A549 (cell line): ENCODE measurements around the gene BICRAL. TPM values are rescaled to one million over a fixed set of nuclear protein-coding genes. Genes with fewer than 3 reads are reported as not detected.

Experiments used
- ATAC-seq, 2 experiments: fragments of 200-7000 bp in 1 of 2; fragments of >200 bp in 1 of 2; cut with Nextera tagmentation in 1 of 2; cut with Tn5 transposase in 1 of 2; 3 replicates each; pipeline versions ENCODE4 v1.8.0 to v1.9.1; 2018 to 2020; ENCODE audit warnings: mild to moderate bottlenecking in 1 of 2, moderate library complexity in 1 of 2
- CTCF ChIA-PET: fragments of 300-600 bp; sonication (Branson Sonifier 250); formaldehyde crosslinking; extraction: SDS; loops from one replicate; lab custom pipeline; 2021; ENCODE audit warnings: antibody characterized with exemption, inconsistent platforms; lab: Yijun Ruan, JAX
- POLR2A ChIA-PET: fragments of 350-600 bp; formaldehyde crosslinking; extraction: SDS; loops from one replicate; lab custom pipeline; 2021; ENCODE audit warnings: antibody characterized with exemption, inconsistent platforms; lab: Yijun Ruan, JAX
- DNase-seq, 2 experiments: peaks; one replicate each; pipeline versions ENCODE4 v3.0.0 to v3.0.0-alpha.2; 2011 to 2016; ENCODE audit warnings: low read depth in 1 of 2, low spot score in 1 of 2
- FAIRE-seq: peaks from 2 replicates; lab custom pipeline; 2011; peaks lifted over from hg19 to GRCh38; lab: Jason Lieb, UNC
- H3K27ac ChIP-seq, 2 experiments: fragments of >200 bp; sonication (Bioruptor Twin); formaldehyde crosslinking; 3 replicates each; pipeline ENCODE4 v1.5.1; 2016 to 2017
- H3K4me1 ChIP-seq: fragments of >200 bp; sonication (Bioruptor Twin); formaldehyde crosslinking; 3 replicates; pipeline ENCODE4 v1.6.1; 2016
- H3K4me2 ChIP-seq: fragments of >200 bp; sonication (Bioruptor Twin); formaldehyde crosslinking; 3 replicates; pipeline ENCODE4 v1.6.1; 2016
- H3K4me3 ChIP-seq: fragments of >200 bp; sonication (Bioruptor Twin); formaldehyde crosslinking; 3 replicates; pipeline ENCODE4 v1.5.1; 2016
- H3K9me3 ChIP-seq: fragments of >200 bp; sonication (Bioruptor Twin); formaldehyde crosslinking; 3 replicates; pipeline ENCODE4 v1.6.1; 2016
- BHLHE40 ChIP-seq: IDR thresholded peaks from 2 replicates; pipeline ENCODE4 v1.6.1; 2012; ENCODE audit warnings: low read depth, low read length, inconsistent platforms
- CHD2 ChIP-seq: fragments of 150-350 bp; IDR thresholded peaks from 2 replicates; pipeline ENCODE4 v1.6.1; 2014; ENCODE audit warnings: low read length; ENCODE audit not compliant: partially characterized antibody
- E2F6 ChIP-seq: IDR thresholded peaks from 2 replicates; pipeline ENCODE4 v1.6.1; 2012; ENCODE audit warnings: low read depth, borderline replicate concordance
- EHF ChIP-seq: fragments of 250-450 bp; sonication (Bioruptor Pico); IDR thresholded peaks from 2 replicates; pipeline ENCODE4 v1.5.0; 2020; ENCODE audit warnings: mild to moderate bottlenecking
- EP300 ChIP-seq, 2 experiments: fragments of >200 bp; sonication (Bioruptor Twin); formaldehyde crosslinking; IDR thresholded peaks; 2 replicates in 1 of 2; 3 replicates in 1 of 2; pipeline ENCODE4 v1.6.1; 2016 to 2017
- FOSB ChIP-seq: fragments of 250-450 bp; sonication (Bioruptor Pico); IDR thresholded peaks from 2 replicates; pipeline ENCODE4 v1.5.0; 2020; ENCODE audit warnings: mild to moderate bottlenecking, moderate library complexity
- FOSL2 ChIP-seq, 2 experiments: fragments of 450-650 bp in 1 of 2; fragments of >200 bp in 1 of 2; sonication (Bioruptor Twin) in 1 of 2; formaldehyde crosslinking; IDR thresholded peaks; 2 replicates each; pipeline versions ENCODE4 v1.5.0 to v1.6.1; 2016 to 2020; ENCODE audit warnings: mild to moderate bottlenecking in 1 of 2, moderate library complexity in 1 of 2
- HEYL ChIP-seq: fragments of 250-450 bp; sonication (Bioruptor Pico); IDR thresholded peaks from 2 replicates; pipeline ENCODE4 v1.8.0; 2021; ENCODE audit warnings: mild to moderate bottlenecking, moderate library complexity
- HOXA7 ChIP-seq: fragments of 250-450 bp; sonication (Bioruptor Pico); IDR thresholded peaks from 2 replicates; pipeline ENCODE4 v1.5.0; 2020; ENCODE audit warnings: mild to moderate bottlenecking, moderate library complexity
- HOXB13 ChIP-seq: fragments of 250-450 bp; sonication (Bioruptor Pico); IDR thresholded peaks from 2 replicates; pipeline ENCODE4 v1.5.0; 2020; ENCODE audit warnings: low read depth, mild to moderate bottlenecking, moderate library complexity
- HOXB5 ChIP-seq: fragments of 250-450 bp; sonication (Bioruptor Pico); IDR thresholded peaks from 2 replicates; pipeline ENCODE4 v1.5.0; 2020; ENCODE audit warnings: mild to moderate bottlenecking, moderate library complexity
- JUNB ChIP-seq: fragments of >200 bp; sonication (Bioruptor Twin); formaldehyde crosslinking; IDR thresholded peaks from 2 replicates; pipeline ENCODE4 v1.6.1; 2016
- KDM1A ChIP-seq: fragments of 200-600 bp; sonication (generic); IDR thresholded peaks from 2 replicates; pipeline ENCODE4 v1.6.1; 2016; ENCODE audit warnings: low read depth, mild to moderate bottlenecking
- MAFK ChIP-seq: fragments of 450-650 bp; IDR thresholded peaks from 2 replicates; pipeline ENCODE4 v1.6.1; 2014; ENCODE audit not compliant: partially characterized antibody
- NPAS2 ChIP-seq: fragments of 250-450 bp; sonication (Bioruptor Pico); IDR thresholded peaks from 2 replicates; pipeline ENCODE4 v1.8.0; 2022; ENCODE audit warnings: mild to moderate bottlenecking, moderate library complexity, borderline replicate concordance
- NR3C1 ChIP-seq: fragments of >200 bp; sonication (Bioruptor Twin); formaldehyde crosslinking; IDR thresholded peaks from 3 replicates; pipeline ENCODE4 v1.6.1; 2017
- PBX3 ChIP-seq: IDR thresholded peaks from 2 replicates; pipeline ENCODE4 v1.6.1; 2012
- PHF8 ChIP-seq: fragments of 200-600 bp; sonication (generic); IDR thresholded peaks from 2 replicates; pipeline ENCODE4 v1.6.1; 2016; ENCODE audit warnings: low read depth, mild to moderate bottlenecking, antibody characterized with exemption, moderate library complexity, borderline replicate concordance
- RAD21 ChIP-seq, 2 experiments: fragments of >200 bp in 1 of 2; sonication (Bioruptor Twin) in 1 of 2; formaldehyde crosslinking in 1 of 2; IDR thresholded peaks in 1 of 2; conservative IDR thresholded peaks in 1 of 2; 2 replicates in 1 of 2; 3 replicates in 1 of 2; pipeline ENCODE4 v1.6.1; 2012 to 2018; ENCODE audit warnings: inconsistent platforms in 1 of 2
- RARB ChIP-seq: fragments of 250-450 bp; sonication (Bioruptor Pico); IDR thresholded peaks from 2 replicates; pipeline ENCODE4 v1.8.0; 2021; ENCODE audit warnings: mild to moderate bottlenecking, moderate library complexity
- RCOR1 ChIP-seq: fragments of 150-350 bp; IDR thresholded peaks from 2 replicates; pipeline ENCODE4 v1.6.1; 2014; ENCODE audit warnings: antibody characterized with exemption, low read length, low read depth
- RNF2 ChIP-seq: fragments of 200-600 bp; sonication (generic); IDR thresholded peaks from 2 replicates; pipeline ENCODE4 v1.6.1; 2016; ENCODE audit warnings: low read depth, mild to moderate bottlenecking, antibody characterized with exemption, moderate library complexity, borderline replicate concordance
- TFCP2L1 ChIP-seq: fragments of 250-450 bp; sonication (Bioruptor Pico); IDR thresholded peaks from 2 replicates; pipeline ENCODE4 v1.5.0; 2021; ENCODE audit warnings: mild to moderate bottlenecking
- USF2 ChIP-seq: fragments of 450-650 bp; IDR thresholded peaks from 2 replicates; pipeline ENCODE4 v1.6.1; 2014; ENCODE audit warnings: antibody characterized with exemption
- WGBS: methylation state at CpG from one replicate; pipeline ENCODE4 v1.1.6; 2017; ENCODE audit errors: missing lambda C conversion rate; 5-methylcytosine and 5-hydroxymethylcytosine counted together
- polyA plus RNA-seq, 4 experiments: library from polyadenylated mRNA; depleted of rRNA in 3 of 4; stranded (reverse); fragments of >200 nt; fragmentation: RNase III in 1 of 4; extraction: RNeasy Plus Mini Kit Qiagen cat#74134 plus additional on column Dnase treatment in 1 of 4; gene quantifications; 2 replicates in 3 of 4; 3 replicates in 1 of 4; pipeline ENCODE4 v1.2.3, GENCODE V29; 2011 to 2017
- TF ChIP-seq, protein P1 (sequence below): fragments of >200 bp; sonication (Bioruptor Twin); formaldehyde crosslinking; IDR thresholded peaks from 2 replicates; pipeline ENCODE4 v1.6.1; 2016

The BICRAL gene
- polyA plus RNA-seq, 2 of the 4 experiments (the other 2 are of a cell fraction), result 3.3 to 8.6 TPM

- Histone ChIP-seq H3K4me1 (no peaks in the 10 kb centered on the region), H3K9me3 (no peaks in the 10 kb centered on the region), H3K4me3 (no peak overlapping the region), H3K27ac (no peak overlapping the region), H3K4me2 (no peak overlapping the region)
- no peak for ATAC-seq
- TF ChIP-seq FOSL2 (IDR thresholded peaks at IDR 0.05) (no peak), FOSL2 (CRISPR knock-in tag; IDR thresholded peaks at IDR 0.05) (no peak), PHF8 (no peak), HOXB13 (no peak), BHLHE40 (no peak), KDM1A (no peak), NPAS2 (no peak), RNF2 (no peak), RCOR1 (no peak), RAD21 (conservative IDR thresholded peaks at IDR 0.05 in 1 of 2, IDR thresholded peaks at IDR 0.05 in 1 of 2) (no peak), TFCP2L1 (CRISPR knock-in tag) (no peak), MAFK (no peak), NR3C1 (no peak)
- TF ChIP-seq, protein P1, sequence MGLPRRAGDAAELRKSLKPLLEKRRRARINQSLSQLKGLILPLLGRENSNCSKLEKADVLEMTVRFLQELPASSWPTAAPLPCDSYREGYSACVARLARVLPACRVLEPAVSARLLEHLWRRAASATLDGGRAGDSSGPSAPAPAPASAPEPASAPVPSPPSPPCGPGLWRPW, result no peak
- 87% methylated on average over 3 of the region's 3 CpGs for whole genome bisulfite sequencing
- ChIA-PET POLR2A (no interaction called here), CTCF (interaction anchor here (1.2 kb wide), 1 partner anchor 210 kb away, joined by 3 read pairs; no protein-coding TSS in a partner anchor)
- no peak for FAIRE-seq
- no peak for DNase-seq
Observed at GRCh38 chr6:42871711-42872110, 89.9 kb downstream of the BICRAL start.

DNA sequence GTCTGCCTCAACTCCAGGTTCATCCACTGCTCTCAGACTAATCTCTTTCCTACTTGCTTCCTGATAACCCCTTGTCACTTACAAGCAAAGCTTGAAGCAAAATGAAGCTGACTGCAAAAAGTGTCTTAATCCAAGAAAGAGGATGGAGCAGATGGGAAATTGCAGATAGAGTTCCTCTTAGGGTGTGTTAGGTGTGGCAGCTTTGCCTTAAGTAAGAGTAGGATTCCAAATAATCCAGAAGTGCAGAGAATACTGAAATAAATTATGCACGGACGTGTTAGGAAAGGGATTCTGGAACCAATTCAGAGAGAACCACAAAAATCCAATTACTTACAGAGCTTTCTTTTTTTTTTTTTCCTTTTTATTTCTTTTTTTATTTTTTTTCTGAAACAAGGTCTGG lies 91.5 kb downstream of the BICRAL start:
- DNase-seq (no peak), ATAC-seq (no peak), FAIRE-seq (no peak)
- no peak overlapping the region for H3K4me3 ChIP-seq
- no peak overlapping the region for H3K27ac ChIP-seq
- peaks cover 8% of the 10 kb centered on the region; the same call in 1 of the 3 replicates for H3K4me1 ChIP-seq
- ChIA-PET POLR2A (no interaction called here), CTCF (interaction anchor here (0.9 kb wide), 1 partner anchor 707 kb away, joined by 3 read pairs; no protein-coding TSS in a partner anchor)
- TF ChIP-seq FOSB (CRISPR knock-in tag) (no peak), EHF (no peak), FOSL2 (IDR thresholded peaks at IDR 0.05) (no peak), FOSL2 (CRISPR knock-in tag; IDR thresholded peaks at IDR 0.05) (no peak), JUNB (no peak), HOXB5 (CRISPR knock-in tag) (no peak), PBX3 (no peak), CHD2 (no peak), HEYL (CRISPR knock-in tag) (no peak), E2F6 (no peak), RARB (CRISPR knock-in tag) (no peak), MAFK (no peak), USF2 (no peak), HOXA7 (no peak), EP300 (IDR thresholded peaks at IDR 0.05) (no peak)
- TF ChIP-seq, protein P1, result no peak
- WGBS, result 84% methylated on average over 2 of the region's 2 CpGs
- H3K9me3 ChIP-seq, result no peaks in the 10 kb centered on the region
- H3K4me2 ChIP-seq, result no peak overlapping the region
